Memory B cell (primary cell): ENCODE data around the gene SYNCRIP.
"Not testable (repeated sequence)": the region's sequence is repeated elsewhere in the genome, so short reads cannot be mapped to it uniquely, and the experiment has no call there.

Experiments used
- ATAC-seq: fragments of 150-1000 bp; cut with Tn5 transposase; 2 replicates; pipeline ENCODE4 v1.10.0; 2021; ENCODE audit warnings: low read depth, mild to moderate bottlenecking, moderate library complexity
- DNase-seq, 2 donors: peaks; one replicate each; pipeline ENCODE4 v3.0.0; 2022; ENCODE audit warnings: low spot score in 2 of 2
- H3K27ac Mint-ChIP-seq: one replicate; pipeline ENCODE4 v1.8.0; 2022; ENCODE audit warnings: mild to moderate bottlenecking, moderate library complexity, mixed read lengths
- H3K27me3 Mint-ChIP-seq: one replicate; pipeline ENCODE4 v1.8.0; 2022; ENCODE audit warnings: mixed read lengths
- H3K36me3 Mint-ChIP-seq: one replicate; pipeline ENCODE4 v1.8.0; 2022; ENCODE audit warnings: mild to moderate bottlenecking, mixed read lengths
- H3K4me1 Mint-ChIP-seq: one replicate; pipeline ENCODE4 v1.8.0; 2022; ENCODE audit warnings: mixed read lengths
- H3K4me3 Mint-ChIP-seq: one replicate; pipeline ENCODE4 v1.8.0; 2022; ENCODE audit warnings: mild to moderate bottlenecking, moderate library complexity, mixed read lengths
- H3K9me3 Mint-ChIP-seq: one replicate; pipeline ENCODE4 v1.8.0; 2022; ENCODE audit warnings: mixed read lengths

SYNCRIP gene

DNA sequence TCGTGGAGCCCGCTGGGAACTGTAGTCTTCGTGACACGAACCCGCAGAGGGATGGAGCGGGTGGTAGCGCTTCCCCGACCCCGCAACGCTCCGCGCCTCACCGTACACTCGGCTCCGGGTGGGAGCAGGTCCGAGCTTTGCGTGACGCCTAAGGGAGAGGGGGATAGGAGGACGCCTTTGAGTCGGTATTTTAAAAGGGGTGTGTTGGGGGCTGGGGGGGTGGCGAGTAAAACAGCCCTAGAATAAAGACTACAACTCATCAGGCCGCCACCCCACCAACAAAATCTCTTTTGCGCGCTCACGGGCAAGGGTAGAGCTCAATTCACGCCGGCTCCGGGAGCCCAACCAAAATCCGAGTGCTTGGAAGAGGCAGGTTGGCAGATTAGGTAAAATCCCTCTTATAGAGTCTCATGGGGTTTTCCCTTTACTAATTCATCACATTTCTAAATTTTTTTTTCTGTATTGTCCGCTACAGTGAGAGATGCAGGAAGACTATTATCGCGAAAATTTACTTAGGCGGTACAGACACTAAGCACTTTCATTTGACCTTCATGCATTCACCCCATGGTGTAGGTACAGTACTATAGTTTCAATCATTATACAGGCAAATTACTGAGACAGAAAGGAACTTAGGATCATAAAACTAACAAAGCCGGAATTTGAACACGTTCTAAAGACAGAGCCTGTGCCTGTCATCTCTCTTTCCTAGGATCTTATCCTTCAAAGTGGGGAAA is 48.3 kb downstream of the SYNCRIP start:
- Mint-ChIP-seq H3K4me1 (peaks cover 26% of the 10 kb centered on the region), H3K36me3 (peaks cover 14% of the 10 kb centered on the region), H3K4me3 (peak overlapping the region; percentile 99), H3K27me3 (no peaks in the 10 kb centered on the region), H3K9me3 (no peaks in the 10 kb centered on the region), H3K27ac (peak overlapping the region; percentile 94)
- DNase-seq = peak in 1 of 2 donors; percentile 20
- ATAC-seq = peak; percentile 15

DNA sequence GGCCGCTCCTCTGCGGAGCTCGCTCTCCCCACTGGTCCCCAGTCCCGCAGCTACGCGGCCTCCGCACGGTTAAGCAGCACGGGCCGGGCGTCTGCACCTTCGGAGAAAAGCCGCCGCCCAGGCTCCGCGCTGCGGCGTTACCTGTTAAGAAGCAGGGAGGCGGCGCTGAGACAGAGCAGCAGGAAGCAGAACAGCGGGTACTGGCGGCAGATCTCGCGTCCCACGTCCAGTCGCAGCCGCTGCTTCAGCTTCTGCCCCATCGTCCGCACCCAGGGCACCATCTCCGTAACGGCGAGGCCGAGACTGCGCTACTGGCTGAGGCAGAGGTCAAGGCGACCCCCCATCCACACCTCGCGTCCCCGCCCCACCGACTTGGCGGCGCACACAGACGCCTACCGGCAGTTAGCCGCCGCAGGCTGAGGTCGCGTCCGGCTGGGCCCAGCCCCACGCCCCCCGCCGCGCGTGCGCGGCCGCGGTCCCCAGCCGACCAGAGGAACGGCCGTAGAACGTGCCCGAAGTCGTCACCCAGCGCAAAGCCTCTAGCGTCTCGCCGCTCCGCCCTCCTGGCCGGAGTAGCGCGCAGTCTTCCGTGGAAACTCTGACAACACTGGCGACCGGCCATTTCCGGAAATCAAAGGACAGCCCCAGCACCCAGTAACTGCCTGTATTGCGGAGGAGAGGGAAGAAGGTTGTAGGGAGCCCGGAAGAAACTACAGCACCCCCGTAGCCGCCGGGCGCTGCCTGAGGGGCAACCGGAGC is 49.1 kb downstream of the SYNCRIP start, which contains the start of gene SNX14:
Gene SNX14 (minus strand): TSS at position 421 of the 759 bp plus-strand sequence. CDS start 140 bp downstream, at position 281.
- Mint-ChIP-seq H3K4me1 (peaks cover 26% of the 10 kb centered on the region), H3K9me3 (no peaks in the 10 kb centered on the region), H3K27ac (peak within 1 kb of the TSS; percentile 94)

DNA sequence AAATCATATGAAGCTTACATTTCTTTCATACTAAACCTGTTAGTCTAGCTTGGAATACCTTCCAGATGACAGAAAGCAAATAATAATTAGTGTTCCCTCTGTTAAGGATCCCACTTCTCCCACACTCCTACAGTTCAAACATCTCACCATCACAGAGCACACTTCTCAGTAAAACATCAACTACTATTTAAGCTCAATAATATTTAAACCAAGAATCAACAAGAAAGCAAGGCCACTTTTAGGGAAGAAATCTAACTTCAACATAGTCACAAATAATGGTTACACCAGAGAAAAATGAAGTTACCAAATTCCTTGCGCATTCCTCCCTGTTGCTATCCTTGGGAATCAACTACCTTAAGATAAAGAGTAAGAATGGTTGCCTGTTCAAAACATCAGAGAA is 50.7 kb downstream of the SYNCRIP start:
- ATAC-seq (no peak), DNase-seq (no peak)
- peaks cover 18% of the 10 kb centered on the region for H3K36me3 Mint-ChIP-seq
- peak overlapping the region; percentile 99 for H3K4me3 Mint-ChIP-seq
- no peaks in the 10 kb centered on the region for H3K9me3 Mint-ChIP-seq
- H3K27me3 Mint-ChIP-seq = no peaks in the 10 kb centered on the region
- no peak overlapping the region for H3K27ac Mint-ChIP-seq
- H3K4me1 Mint-ChIP-seq = peaks cover 27% of the 10 kb centered on the region

More for the DNA sequence above, 49.1 kb downstream of the SYNCRIP start, which contains the start of gene SNX14:
- H3K4me3 Mint-ChIP-seq = peak within 1 kb of the TSS; percentile 99
- H3K27me3 Mint-ChIP-seq = no peaks in the 10 kb centered on the region
- ATAC-seq = peak; percentile 74
- DNase-seq = peak; percentile 63 to 73
- H3K36me3 Mint-ChIP-seq = peaks cover 15% of the 10 kb centered on the region

DNA sequence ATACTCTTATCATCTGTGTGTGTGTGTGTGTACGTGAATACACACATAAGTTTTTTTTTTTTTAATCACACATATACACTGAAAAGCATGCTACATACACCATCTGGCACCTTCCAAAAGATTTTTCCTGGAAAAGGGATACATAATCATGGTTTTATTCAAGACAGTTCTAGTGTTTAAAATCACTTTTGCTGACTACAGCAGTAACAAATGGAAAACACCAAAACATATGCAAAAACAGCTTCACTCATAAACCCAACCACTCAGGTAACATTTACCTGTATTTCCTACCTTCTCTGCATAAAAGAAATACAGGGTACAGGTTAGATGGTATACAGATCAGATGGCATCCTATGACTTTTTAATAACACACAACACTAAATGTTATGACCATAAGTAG is 51.5 kb downstream of the SYNCRIP start:
- H3K27ac Mint-ChIP-seq = no peak overlapping the region
- no peak for DNase-seq
- H3K36me3 Mint-ChIP-seq = peaks cover 21% of the 10 kb centered on the region

DNA sequence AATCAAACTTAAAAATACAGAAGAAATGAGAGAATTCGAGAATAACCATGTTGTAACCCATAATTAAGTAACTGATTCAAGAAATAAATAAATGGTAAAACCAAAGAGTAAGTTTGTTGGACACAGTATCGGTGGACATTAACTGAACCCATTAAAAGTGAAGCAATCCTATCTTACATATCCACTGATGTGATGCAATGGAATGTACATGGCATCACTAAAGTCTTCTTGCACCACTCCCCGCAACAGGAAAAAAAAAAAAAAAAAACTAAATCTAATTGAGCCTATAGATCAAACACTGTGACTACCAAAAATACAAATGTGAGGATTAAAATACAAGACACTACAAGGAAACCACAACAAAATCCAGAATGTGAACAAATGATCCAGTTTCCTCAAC is 56.9 kb downstream of the SYNCRIP start:
- Mint-ChIP-seq H3K4me1 (peaks cover 35% of the 10 kb centered on the region), H3K36me3 (peaks cover 52% of the 10 kb centered on the region), H3K27ac (no peak overlapping the region), H3K4me3 (no peak overlapping the region), H3K27me3 (no peaks in the 10 kb centered on the region), H3K9me3 (peaks cover 13% of the 10 kb centered on the region)
- no peak for DNase-seq
- ATAC-seq = no peak

More for the DNA sequence above, 51.5 kb downstream of the SYNCRIP start:
- ATAC-seq = no peak
- Mint-ChIP-seq H3K4me1 (peaks cover 30% of the 10 kb centered on the region), H3K9me3 (no peaks in the 10 kb centered on the region), H3K27me3 (no peaks in the 10 kb centered on the region), H3K4me3 (no peak overlapping the region)

DNA sequence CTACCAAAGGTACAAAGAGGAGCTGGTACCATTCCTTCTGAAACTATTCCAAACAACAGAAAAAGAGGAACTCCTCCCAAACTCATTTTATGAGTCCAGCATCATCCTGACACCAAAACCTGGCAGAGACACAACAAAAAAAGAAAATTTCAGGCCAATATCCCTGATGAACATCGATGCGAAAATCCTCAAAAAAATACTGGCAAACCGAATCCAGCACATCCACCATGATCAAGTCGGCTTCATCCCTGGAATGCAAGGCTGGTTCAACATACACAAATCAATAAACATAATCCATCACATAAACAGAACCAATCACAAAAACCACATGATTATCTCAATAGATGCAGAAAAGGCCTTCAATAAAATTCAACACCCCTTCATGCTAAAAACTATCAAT is 59.9 kb downstream of the SYNCRIP start:
- peaks cover 35% of the 10 kb centered on the region for H3K4me1 Mint-ChIP-seq
- H3K27ac Mint-ChIP-seq, H3K27me3 Mint-ChIP-seq, DNase-seq, H3K4me3 Mint-ChIP-seq, ATAC-seq: not testable (repeated sequence)
- peaks cover 13% of the 10 kb centered on the region for H3K9me3 Mint-ChIP-seq
- H3K36me3 Mint-ChIP-seq = peaks cover 44% of the 10 kb centered on the region

DNA sequence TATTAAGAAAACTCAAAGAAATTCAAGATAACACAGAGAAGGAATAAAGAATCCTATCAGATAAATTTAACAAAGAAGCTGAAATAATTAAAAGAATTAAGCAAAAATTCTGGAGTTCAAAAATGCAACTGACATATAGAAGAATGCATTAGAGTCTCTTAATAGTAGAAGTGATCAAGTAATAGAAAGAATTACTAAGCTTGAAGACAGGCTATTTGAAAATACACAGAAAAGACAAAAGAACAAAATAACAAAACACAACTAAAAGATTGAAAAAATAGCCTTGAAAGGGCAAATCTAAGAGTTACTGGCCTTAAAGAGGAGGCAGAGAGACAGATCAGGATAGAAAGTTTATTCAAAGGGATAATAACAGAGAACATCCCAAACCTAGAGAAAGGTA is 61.1 kb downstream of the SYNCRIP start:
- DNase-seq = no peak
- H3K27ac Mint-ChIP-seq = no peak overlapping the region
- peaks cover 13% of the 10 kb centered on the region for H3K9me3 Mint-ChIP-seq
- no peak for ATAC-seq
- peaks cover 39% of the 10 kb centered on the region for H3K36me3 Mint-ChIP-seq
- no peak overlapping the region for H3K4me3 Mint-ChIP-seq
- H3K27me3 Mint-ChIP-seq = no peaks in the 10 kb centered on the region
- peaks cover 31% of the 10 kb centered on the region for H3K4me1 Mint-ChIP-seq

DNA sequence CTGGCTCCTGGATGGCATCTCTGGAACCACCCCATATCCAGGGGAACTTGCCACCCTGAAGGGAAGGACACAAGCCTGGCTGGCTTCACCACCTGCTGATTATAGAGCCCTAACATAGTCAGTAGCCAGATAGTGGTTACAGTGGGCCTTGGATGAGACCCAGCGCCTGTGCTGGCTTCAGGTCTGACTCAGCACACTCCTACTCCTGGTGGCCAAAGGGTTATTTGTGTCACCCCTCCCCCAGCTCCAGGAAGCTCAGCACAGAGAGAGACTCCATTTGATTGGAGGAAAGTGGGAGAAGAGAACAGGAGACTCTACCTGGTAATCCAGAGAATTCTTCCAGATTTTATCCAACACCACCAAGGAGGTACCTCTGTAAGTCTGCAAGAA is 61.8 kb downstream of the SYNCRIP start:
- no peak overlapping the region for H3K4me3 Mint-ChIP-seq
- H3K4me1 Mint-ChIP-seq = peaks cover 29% of the 10 kb centered on the region
- no peaks in the 10 kb centered on the region for H3K27me3 Mint-ChIP-seq
- no peak overlapping the region for H3K27ac Mint-ChIP-seq
- H3K36me3 Mint-ChIP-seq = peaks cover 38% of the 10 kb centered on the region
- peaks cover 13% of the 10 kb centered on the region for H3K9me3 Mint-ChIP-seq
- DNase-seq = no peak
- no peak for ATAC-seq

DNA sequence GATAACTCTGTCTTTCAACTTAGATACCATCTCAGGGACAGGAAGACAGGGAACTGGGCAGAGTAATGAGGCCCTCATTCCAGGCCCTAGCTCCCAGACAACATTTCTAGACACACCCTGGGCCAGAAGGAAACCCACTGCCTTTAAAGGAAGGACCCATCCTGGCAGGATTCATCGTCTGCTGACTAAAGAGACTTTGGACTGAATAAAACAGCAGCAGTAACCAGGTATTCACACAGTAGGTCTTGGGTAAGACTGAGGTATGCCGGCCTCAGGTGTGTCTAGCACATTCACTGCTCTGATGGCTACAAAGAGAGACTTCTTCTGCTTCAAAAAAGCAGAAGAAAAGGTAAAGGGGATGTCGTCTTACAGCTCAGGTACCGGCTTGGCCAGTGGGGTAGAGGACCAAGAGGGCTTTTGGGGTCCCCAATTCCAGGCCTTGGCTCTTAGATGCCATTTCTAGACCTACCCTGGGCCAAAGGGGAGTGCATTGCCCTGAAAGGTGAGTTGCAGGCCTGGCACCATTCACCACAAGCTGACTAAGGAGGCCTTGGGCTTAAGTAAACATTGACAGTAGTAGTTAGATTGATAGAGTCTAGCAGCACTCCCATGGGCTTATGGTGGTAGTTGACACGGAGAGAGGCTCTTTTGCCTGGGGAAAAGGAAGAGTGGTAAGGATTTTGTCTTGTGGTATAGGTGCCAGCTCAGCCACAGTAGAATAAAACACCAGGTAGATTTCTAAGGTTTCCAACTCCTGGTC is 62.4 kb downstream of the SYNCRIP start:
- peaks cover 12% of the 10 kb centered on the region for H3K9me3 Mint-ChIP-seq
- ATAC-seq (no peak), DNase-seq (no peak)
- H3K27me3 Mint-ChIP-seq = no peaks in the 10 kb centered on the region
- peaks cover 36% of the 10 kb centered on the region for H3K36me3 Mint-ChIP-seq
- H3K4me1 Mint-ChIP-seq = peaks cover 32% of the 10 kb centered on the region
- no peak overlapping the region for H3K4me3 Mint-ChIP-seq
- H3K27ac Mint-ChIP-seq = no peak overlapping the region

DNA sequence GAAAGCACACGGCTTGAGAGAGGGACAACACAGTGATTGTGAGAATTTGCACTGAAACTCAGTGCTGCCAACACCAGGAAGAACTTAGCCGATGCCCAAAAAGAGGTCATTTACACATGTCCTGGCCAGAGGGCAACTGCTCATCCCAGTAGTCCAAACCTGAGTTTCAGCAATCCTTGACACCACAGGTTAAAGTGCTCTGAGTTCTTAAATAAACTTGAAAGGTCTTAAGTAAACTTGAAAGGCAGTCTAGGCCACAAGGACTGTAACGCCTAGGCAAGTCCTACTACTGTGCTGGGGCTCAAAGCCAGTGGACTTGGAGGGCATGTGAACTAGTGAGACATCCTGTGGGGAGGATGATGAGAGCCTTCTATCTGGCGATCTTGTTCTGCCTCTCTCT is 63.1 kb downstream of the SYNCRIP start:
- peaks cover 34% of the 10 kb centered on the region for H3K4me1 Mint-ChIP-seq
- H3K27me3 Mint-ChIP-seq = no peaks in the 10 kb centered on the region
- ATAC-seq = no peak
- H3K4me3 Mint-ChIP-seq = no peak overlapping the region
- peaks cover 29% of the 10 kb centered on the region for H3K36me3 Mint-ChIP-seq
- H3K27ac Mint-ChIP-seq = no peak overlapping the region
- DNase-seq = no peak
- H3K9me3 Mint-ChIP-seq = peaks cover 11% of the 10 kb centered on the region

DNA sequence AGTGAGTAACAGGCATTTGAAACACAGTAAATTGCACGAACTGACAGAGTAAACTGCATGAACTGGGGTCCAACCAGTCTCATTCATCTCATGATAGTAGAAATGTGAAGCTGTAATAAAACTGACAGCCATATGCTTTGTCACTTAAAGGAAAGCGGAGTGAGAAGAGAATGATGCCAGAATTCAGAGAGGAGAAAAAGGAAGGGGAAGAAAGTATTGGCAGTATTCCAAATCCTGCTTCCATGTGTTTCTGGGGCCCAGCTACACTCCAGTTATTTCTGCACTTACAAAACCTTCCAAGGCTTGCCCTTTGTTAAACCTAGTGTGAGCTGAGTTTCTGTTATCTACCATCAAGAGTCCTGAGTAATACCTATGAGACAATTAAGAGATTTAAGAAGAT is 66.2 kb downstream of the SYNCRIP start:
- H3K36me3 Mint-ChIP-seq = peaks cover 8% of the 10 kb centered on the region
- H3K27me3 Mint-ChIP-seq = no peaks in the 10 kb centered on the region
- no peak overlapping the region for H3K27ac Mint-ChIP-seq
- no peak overlapping the region for H3K4me3 Mint-ChIP-seq
- H3K4me1 Mint-ChIP-seq = peaks cover 21% of the 10 kb centered on the region
- no peak for ATAC-seq
- no peaks in the 10 kb centered on the region for H3K9me3 Mint-ChIP-seq
- no peak for DNase-seq

DNA sequence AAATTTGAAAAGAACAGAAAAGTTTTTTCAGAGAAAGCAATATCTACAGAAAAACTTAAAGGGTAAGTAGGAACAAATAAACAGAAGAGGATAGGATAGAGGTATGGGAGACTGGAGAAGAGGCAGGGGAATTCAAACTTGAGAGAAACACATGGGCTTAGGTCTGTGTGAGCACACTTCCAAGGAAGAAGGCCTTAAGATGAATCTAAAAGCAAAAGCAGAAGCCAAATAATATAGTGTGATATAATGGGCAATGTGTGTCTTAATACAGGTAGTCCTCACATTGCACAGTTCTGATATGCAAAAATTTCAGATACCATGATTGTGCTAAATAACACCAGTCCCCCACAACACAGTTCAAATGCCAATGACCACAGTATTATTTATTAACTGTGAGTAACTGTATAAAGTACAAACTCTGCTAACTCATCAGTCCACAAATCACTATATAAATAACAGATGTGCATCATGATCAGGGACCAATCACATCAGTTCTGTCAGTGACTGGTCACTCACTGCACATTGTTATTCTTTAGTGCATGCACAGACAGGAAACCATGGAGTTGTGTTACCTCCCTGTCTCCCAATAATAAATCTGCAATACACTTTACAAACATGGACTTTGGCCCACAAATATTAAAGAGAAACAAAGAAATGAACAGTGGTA is 67.6 kb downstream of the SYNCRIP start:
- Mint-ChIP-seq H3K4me3 (no peak overlapping the region), H3K27me3 (no peaks in the 10 kb centered on the region), H3K4me1 (peaks cover 14% of the 10 kb centered on the region), H3K36me3 (no peaks in the 10 kb centered on the region), H3K9me3 (no peaks in the 10 kb centered on the region), H3K27ac (no peak overlapping the region)
- ATAC-seq = no peak
- DNase-seq = no peak

DNA sequence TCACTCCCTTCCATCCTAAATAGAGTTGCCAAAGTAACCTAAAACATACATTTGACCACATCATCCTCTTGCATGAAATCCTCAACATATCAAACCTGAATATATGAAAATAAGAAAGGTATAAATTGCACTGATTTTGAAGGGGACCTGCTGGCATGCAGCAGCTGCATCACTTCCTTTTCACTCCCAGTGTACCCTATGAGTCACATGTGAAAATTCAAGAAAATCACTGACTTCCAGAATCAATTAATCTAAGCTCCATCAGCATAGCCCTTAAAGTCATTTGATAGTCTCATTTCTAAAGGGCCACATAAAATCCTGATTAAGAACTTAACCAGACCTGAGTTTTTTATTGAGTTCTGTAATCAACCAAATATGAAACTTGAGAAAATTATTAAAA is 73.4 kb downstream of the SYNCRIP start:
- Mint-ChIP-seq H3K27ac (no peak overlapping the region), H3K4me1 (peaks cover 3% of the 10 kb centered on the region), H3K27me3 (no peaks in the 10 kb centered on the region), H3K4me3 (no peak overlapping the region), H3K9me3 (no peaks in the 10 kb centered on the region), H3K36me3 (peaks cover 13% of the 10 kb centered on the region)
- ATAC-seq = no peak
- DNase-seq = no peak
